ENCODE measurements around the gene ZNF195. TPM values are rescaled to one million over a fixed set of nuclear protein-coding genes. Genes with fewer than 3 reads are reported as not detected.

ZNF195 gene
- total RNA-seq = 11.0 and 12.9 TPM in 2 replicates

DNA sequence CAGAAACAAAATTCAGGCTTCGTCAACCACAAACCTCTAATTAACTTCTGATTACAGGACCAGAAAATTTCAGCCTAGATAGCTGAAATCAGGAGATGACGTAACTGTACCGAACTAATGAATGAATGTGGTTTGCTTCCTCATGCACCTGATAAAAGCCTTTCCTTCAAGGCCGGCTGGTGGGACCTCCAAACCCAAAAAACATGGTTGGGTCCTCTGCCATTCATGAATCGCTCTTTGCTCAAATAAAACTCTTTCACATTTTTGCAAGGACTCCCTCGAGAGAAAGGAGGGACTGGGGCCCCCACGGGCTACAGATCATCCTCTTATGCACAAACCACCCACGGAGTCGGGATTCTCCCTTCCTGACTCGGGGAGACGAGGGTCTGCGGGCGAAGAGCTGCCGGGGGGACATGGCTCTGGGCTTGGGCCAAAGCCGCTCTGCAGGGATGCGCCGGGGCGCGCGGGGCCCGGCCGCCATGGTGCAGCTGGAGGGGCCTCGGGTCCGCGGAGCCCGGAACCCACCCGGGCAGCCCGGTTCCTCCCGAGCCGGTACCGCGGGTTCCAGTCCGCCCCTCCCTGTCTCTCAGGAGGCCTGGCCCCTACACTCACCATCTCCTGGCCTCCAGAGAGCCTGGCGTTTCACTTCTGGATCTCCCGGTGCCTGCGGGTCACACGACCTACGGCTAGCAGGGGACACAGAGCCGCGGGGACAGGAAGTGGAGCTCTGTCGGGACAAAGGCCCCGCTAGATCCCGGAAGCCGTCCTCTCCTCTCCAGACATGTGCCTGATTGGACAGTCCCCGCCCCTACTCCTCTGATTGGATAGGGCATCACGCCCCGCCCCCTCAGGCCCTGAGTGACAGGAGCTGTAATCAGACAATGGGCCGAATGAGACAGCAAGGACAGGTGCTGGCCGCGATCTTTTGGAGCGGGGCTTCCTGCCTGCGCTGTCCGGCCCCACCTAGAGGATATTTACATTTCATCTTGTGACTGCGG lies at the start of gene ZNF195:
Gene ZNF195, minus strand, starts transcription at position 721 of the 998 bp plus-strand sequence. Its CDS starts 106 bp downstream, at position 615.

Other genes starting within 250 kb of the ZNF195 start
- gene OSBPL5, start 213.8 kb downstream of the ZNF195 start, total RNA-seq = 33.0 and 45.0 TPM in 2 replicates
- gene MRGPRG, start 160.3 kb downstream of the ZNF195 start, total RNA-seq = not detected in 2 replicates
- not detected in 2 replicates for gene MRGPRE, start 146.7 kb downstream of the ZNF195 start, total RNA-seq

Measured in smooth muscle cell of bladder (primary cell).